Kidney tubule cell (primary cell): ENCODE results near the gene THOC7.

Source experiments
- DNase-seq: peaks from one replicate; pipeline ENCODE4 v3.0.0-alpha.2; 2018; ENCODE audit warnings: low spot score

The THOC7 gene

DNA sequence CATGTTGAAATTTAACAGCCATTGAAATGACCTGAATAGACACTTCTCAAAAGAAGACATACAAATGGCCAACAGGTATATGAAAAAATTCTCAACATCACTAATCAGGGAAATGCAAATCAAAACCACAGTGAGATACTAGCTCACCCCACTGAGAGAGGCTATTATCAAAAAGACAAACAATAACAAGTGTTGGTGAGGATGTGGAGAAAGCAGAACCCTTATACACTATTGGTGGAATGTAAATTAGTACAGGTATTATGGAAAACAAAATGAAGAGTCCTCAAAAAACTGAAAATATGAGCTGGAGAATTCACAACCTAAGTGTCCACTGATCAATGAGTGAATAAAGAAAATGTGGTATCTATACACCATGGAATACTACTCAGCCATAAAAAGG lies 21.5 kb downstream of the THOC7 start:
- no peak for DNase-seq

DNA sequence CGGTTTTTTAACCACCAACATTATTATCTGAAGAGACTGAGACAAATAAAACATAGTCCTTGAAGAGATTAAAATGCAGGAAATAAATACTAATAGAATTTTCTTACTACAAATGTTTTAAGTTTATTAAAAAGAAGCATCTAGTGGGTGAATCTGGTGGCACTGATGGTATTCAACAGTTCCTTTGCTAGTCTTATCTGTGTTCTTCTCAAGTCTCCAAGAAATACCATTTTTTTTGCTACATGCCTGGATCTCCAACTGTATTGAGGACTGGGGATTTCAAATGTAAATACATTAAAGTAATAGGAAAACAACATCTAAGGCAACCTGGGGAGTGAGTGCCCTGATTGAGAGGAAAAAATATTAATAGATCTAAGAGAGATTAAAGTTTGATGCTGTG lies 21.9 kb downstream of the THOC7 start:
- DNase-seq = no peak

DNA sequence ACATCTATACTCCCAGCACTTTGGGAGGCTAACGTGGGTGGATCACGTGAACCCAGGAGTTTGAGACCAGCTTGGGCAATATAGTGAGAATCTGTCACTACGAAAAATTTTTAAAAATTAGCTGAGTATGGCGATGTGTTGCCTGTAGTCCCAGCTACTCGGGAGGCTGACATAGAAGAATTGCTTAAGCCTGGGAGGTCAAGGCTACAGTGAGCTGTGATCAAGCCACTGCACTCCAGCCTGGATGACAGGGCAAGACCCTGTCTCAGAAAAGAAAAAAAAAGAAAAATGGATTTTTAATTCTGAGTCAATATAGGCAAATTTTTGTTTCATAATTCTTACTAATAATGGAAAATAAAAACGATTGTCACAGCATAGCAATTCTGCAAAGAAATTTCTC lies 31.2 kb downstream of the THOC7 start:
- DNase-seq = no peak

DNA sequence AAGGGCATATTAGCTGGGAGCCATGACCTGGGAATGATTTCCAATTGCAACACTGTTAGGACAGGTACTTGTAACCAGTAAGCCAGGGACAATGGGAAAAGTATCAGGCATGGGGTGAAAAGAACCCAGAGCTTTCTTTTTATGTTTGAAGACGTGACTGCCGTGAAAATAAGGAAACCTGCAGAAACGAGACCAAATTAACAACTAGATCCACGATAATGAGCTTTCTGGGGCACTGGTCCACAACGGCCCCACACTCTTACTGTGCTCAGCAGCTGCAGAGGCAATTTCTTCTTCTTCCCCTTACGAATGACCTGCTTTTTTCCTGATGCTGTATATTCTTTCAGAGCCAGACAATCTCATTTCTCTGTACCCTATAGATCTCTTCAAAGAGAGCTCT lies 33.1 kb downstream of the THOC7 start:
- no peak for DNase-seq

DNA sequence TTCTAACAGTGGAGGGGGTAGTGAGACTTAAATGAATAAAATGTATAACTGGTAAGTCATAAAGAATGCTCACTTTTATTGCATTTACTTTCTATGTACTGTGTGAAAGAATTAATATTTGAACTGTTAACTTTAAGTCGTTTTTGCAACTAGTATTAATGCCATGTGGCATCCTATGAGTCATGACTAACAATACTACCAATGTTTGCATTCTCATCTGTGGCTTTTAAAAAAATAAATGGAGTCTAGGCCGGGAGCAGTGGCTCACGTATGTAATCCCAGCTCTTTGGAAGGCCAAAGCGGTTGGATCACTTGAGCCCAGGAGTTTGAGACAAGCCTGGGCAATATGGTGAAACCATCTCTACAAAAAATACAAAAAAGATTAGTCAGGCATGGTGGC lies 39.3 kb downstream of the THOC7 start:
- no peak for DNase-seq

GRCh38 chr3:63819151-63819398 lies 44.5 kb downstream of the THOC7 start, which contains the start of gene C3orf49:
Gene C3orf49 (plus strand): TSS chr3:63819299. CDS start chr3:63819472, 173 bp downstream.
- no peak for DNase-seq

DNA sequence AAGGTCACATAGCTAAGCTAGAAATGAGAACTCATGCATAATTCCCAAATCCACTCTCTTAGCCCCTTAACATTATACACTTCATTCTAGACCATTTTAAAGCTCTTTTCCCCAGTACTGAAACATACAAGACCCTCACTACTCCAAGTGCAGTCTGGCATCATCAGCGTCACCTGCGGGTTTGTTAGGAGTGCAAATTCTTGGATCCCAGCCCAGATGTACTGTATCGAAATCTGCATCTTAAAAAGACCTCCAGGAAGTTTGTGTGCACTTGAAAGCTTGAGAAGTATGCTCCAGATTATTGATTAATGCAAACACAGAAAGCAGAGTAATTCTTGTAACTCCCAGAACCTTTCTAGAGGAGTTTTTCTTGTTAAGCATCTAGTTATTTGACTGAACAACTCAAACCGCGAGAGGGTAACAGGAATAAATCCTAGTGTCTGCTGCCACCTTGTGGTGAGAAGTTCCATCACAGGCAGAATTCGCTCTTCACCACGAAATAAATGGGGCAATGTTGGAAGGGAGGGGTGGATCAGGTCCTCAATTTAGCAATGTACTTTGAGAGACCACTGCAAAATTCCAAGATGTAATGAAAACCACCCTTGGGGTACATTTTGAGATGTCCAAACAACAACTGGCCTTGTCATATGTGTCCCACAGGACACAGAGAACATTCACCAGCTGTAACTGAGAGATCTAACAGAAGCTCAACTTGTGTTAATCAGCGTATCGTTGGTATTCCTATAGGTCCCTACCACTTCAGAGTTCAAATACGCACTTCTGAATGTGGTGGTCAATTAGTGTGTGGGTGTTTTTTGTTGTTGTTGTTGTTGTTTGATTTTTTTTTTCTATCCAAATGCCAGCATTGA lies 45.1 kb downstream of the THOC7 start:
- peak; percentile 55 for DNase-seq

GRCh38 chr3:63817225-63817624 lies 46.4 kb downstream of the THOC7 start:
- no peak for DNase-seq

DNA sequence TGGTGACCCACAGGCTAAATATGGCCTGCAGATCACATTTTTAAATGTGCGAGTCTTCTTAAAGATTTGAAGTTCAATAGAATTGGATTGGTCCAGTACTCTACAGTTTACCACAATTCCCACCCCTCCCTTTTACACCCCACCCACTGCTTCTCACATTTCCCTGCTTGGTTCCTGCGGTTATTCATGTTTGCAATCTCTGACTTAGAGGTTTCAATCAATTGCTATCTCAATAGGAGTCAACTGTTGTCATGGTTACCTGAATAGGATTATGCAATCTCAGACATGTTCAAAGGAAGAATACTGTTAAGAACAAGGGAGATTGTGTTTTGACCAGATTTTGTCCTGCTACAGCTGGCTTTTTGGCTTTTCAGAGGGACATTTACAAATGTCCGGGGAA lies 49.4 kb downstream of the THOC7 start:
- DNase-seq = no peak

GRCh38 chr3:63809607-63810006 lies 54.0 kb downstream of the THOC7 start:
- DNase-seq = peak; percentile 68

GRCh38 chr3:63808633-63809032 lies 55.0 kb downstream of the THOC7 start:
- no peak for DNase-seq

GRCh38 chr3:63807961-63808565 lies 55.5 kb downstream of the THOC7 start:
- no peak for DNase-seq

- no peak for DNase-seq
Observed at GRCh38 chr3:63803911-63804310, 59.7 kb downstream of the THOC7 start.

DNA sequence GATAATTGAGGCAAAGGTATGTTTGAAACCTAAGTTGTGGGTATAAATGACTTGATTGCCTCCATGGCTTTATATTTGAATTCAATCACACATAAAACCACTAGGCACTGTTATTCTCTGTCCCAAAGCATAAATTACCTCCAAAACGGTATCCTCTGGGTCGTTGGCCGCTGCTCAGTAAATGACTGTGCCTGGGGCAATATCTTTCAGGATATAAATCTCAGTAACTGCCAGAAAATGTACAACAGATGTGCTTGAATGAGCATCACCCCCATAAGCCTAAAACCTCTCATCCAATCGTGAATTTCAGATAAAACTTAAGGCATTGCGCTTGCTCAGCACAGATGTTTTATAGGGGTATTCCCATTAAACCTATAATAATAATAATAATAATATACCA lies 63.5 kb downstream of the THOC7 start:
- no peak for DNase-seq

- DNase-seq = no peak
Observed at GRCh38 chr3:63798949-63799348, 64.7 kb downstream of the THOC7 start.

- no peak for DNase-seq
Observed at GRCh38 chr3:63798544-63798943, 65.1 kb downstream of the THOC7 start.

- DNase-seq = no peak
Observed at GRCh38 chr3:63795438-63795837, 68.2 kb downstream of the THOC7 start.

DNA sequence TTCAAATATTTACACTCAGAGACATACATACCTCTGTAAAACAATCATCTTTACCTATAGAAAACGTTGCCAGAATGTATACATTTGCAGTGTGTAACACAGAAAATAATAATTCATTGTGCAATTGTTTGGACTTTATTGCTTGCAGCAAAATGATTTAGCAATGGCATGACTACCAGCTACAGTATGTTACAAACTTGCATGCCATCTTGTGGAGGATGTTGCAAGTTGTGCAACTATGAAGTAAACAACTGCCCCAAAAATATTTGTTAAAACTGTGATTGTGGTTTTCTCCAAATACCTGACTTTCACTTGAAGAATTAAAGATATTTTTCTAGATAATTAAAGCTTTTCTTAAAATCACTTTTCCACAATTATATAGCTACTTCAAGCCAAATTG lies 71.6 kb downstream of the THOC7 start:
- peak; percentile 35 for DNase-seq
